SU-DHL-6 (cell line): ENCODE data around the gene TMEM120A.

ENCODE experiments used
- CTCF ChIP-seq: fragments of 200-600 bp; sonication (generic); IDR thresholded peaks from one replicate; pipeline ENCODE4 v1.5.1; 2017; ENCODE audit warnings: antibody characterized with exemption, mild to moderate bottlenecking, low read length, moderate library complexity; ENCODE audit not compliant: insufficient read depth, poor library complexity, severe bottlenecking
- EZH2phosphoT487 ChIP-seq: fragments of 200-600 bp; sonication (generic), shearing (Covaris generic); conservative IDR thresholded peaks from 2 replicates; pipeline ENCODE4 v1.6.1; 2018; ENCODE audit warnings: mild to moderate bottlenecking, antibody characterized with exemption, low read length, moderate library complexity, mixed read lengths

- TF ChIP-seq CTCF, result no peak
- no peak for TF ChIP-seq EZH2phosphoT487
Measured at GRCh38 chr7:75968561-75969001, 25.8 kb downstream of the TMEM120A start.
